CD4-positive, CD25-positive, alpha-beta regulatory T cell (primary cell): Measurements from ENCODE around the gene AUTS2. TPM values are rescaled to one million over a fixed set of nuclear protein-coding genes. Genes with fewer than 3 reads are reported as not detected.

ENCODE experiments used
- ATAC-seq, 2 donors: fragments of 150-1000 bp; cut with Tn5 transposase; one replicate each; pipeline ENCODE4 v1.10.0; 2021; ENCODE audit warnings: low read depth in 2 of 2, moderate number of reproducible peaks in 2 of 2, moderate library complexity in 1 of 2
- DNase-seq, 3 donors: peaks; one replicate each; pipeline versions ENCODE4 v3.0.0 to v3.0.0-alpha.2; 2012 to 2022; ENCODE audit warnings: mixed read lengths in 1 of 3
- H3K27ac ChIP-seq: one replicate; pipeline ENCODE4 v1.7.0; 2013; ENCODE audit warnings: mild to moderate bottlenecking, low read length; ENCODE audit not compliant: insufficient read depth, poor library complexity, severe bottlenecking
- H3K27me3 ChIP-seq: one replicate; pipeline ENCODE4 v1.7.0; 2013; ENCODE audit warnings: low read length; ENCODE audit not compliant: control insufficient read depth, insufficient read depth
- H3K36me3 ChIP-seq: one replicate; pipeline ENCODE4 v1.7.0; 2013; ENCODE audit warnings: mild to moderate bottlenecking, low read length, moderate library complexity; ENCODE audit not compliant: control insufficient read depth, insufficient read depth
- H3K4me1 ChIP-seq: 2 replicates; pipeline ENCODE4 v1.7.0; 2013; ENCODE audit warnings: mild to moderate bottlenecking, low read length; ENCODE audit not compliant: insufficient read depth, control insufficient read depth, poor library complexity, severe bottlenecking
- H3K4me3 ChIP-seq: one replicate; pipeline ENCODE4 v1.7.0; 2013; ENCODE audit warnings: low read depth, mild to moderate bottlenecking, low read length, moderate library complexity
- H3K9me3 ChIP-seq, 2 experiments: 1 replicate in 1 of 2; 2 replicates in 1 of 2; pipeline ENCODE4 v1.7.0; 2013; ENCODE audit warnings: low read length in 2 of 2, mild to moderate bottlenecking in 1 of 2, moderate library complexity in 1 of 2; ENCODE audit not compliant: control insufficient read depth in 2 of 2
- H3K27ac Mint-ChIP-seq, 3 donors: one replicate each; pipeline ENCODE4 v1.8.0; 2020 to 2022; ENCODE audit warnings: mild to moderate bottlenecking in 3 of 3, mixed read lengths in 3 of 3, moderate library complexity in 2 of 3
- H3K27me3 Mint-ChIP-seq: one replicate; pipeline ENCODE4 v1.8.0; 2022; ENCODE audit warnings: mild to moderate bottlenecking, mixed read lengths
- H3K36me3 Mint-ChIP-seq: one replicate; pipeline ENCODE4 v1.8.0; 2020; ENCODE audit warnings: mixed read lengths
- H3K4me1 Mint-ChIP-seq, 4 donors: one replicate each; pipeline ENCODE4 v1.8.0; 2020 to 2022; ENCODE audit warnings: mixed read lengths in 4 of 4, mild to moderate bottlenecking in 1 of 4
- H3K4me3 Mint-ChIP-seq, 4 donors: one replicate each; pipeline ENCODE4 v1.8.0; 2020 to 2022; ENCODE audit warnings: mild to moderate bottlenecking in 4 of 4, mixed read lengths in 4 of 4, moderate library complexity in 3 of 4
- H3K9me3 Mint-ChIP-seq, 7 donors: one replicate each; pipeline ENCODE4 v1.8.0; 2020 to 2022; ENCODE audit warnings: mixed read lengths in 7 of 7, mild to moderate bottlenecking in 3 of 7, moderate library complexity in 2 of 7
- polyA plus RNA-seq, 4 donors: library from polyadenylated mRNA; unstranded; fragments of 300-500 nt; fragmentation: Illumina TruSeq; gene quantifications; one replicate each; pipeline ENCODE4 v1.2.3, GENCODE V29; 2021
- total RNA-seq: library from RNA; stranded (reverse); gene quantifications from one replicate; pipeline ENCODE4 v1.2.3, GENCODE V29; 2022

Gene AUTS2
- total and polyA plus RNA-seq, 5 donors from 2014 or later = 0.47 to 32.4 (median 0.74) TPM

DNA sequence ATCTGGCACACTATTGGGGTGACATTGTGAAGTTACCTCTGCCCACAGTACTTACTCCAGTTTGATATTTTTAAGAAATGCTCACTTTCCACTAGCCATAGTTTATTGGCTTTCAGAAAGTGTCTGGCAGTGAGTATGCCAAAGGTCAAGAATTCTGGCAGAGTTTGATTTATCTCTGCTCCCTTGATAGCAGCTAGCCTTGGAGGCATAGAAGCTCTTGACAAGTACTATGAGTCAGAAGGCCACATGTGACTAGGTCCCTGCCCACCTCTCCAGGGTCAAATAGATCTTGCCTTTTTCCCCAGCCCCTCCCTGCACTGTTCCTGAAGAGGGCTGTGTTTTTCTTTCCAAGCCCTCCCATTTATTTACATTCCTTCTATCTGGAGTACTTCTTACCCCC lies 202.2 kb downstream of the AUTS2 start:
- ATAC-seq (no peak), DNase-seq (no peak)
- H3K27ac Mint-ChIP-seq = no peak overlapping the region
- H3K4me3 Mint-ChIP-seq = no peak overlapping the region
- H3K27me3 Mint-ChIP-seq = peaks cover 9% of the 10 kb centered on the region
- Histone ChIP-seq H3K27ac (no peak overlapping the region), H3K4me3 (no peak overlapping the region), H3K9me3 (no peaks in the 10 kb centered on the region), H3K4me1 (no peaks in the 10 kb centered on the region), H3K36me3 (no peaks in the 10 kb centered on the region), H3K27me3 (no peaks in the 10 kb centered on the region)
- H3K4me1 Mint-ChIP-seq = no peaks in the 10 kb centered on the region
- H3K36me3 Mint-ChIP-seq = no peaks in the 10 kb centered on the region
- peaks cover 0 to 5% (median 1%) of the 10 kb centered on the region in 7 donors for H3K9me3 Mint-ChIP-seq

GRCh38 chr7:69801729-69802682 lies 203.7 kb downstream of the AUTS2 start:
- peaks cover 9% of the 10 kb centered on the region for H3K27me3 Mint-ChIP-seq
- no peaks in the 10 kb centered on the region for H3K27me3 ChIP-seq
- H3K27ac Mint-ChIP-seq = no peak overlapping the region
- no peak overlapping the region for H3K27ac ChIP-seq
- DNase-seq (no peak), ATAC-seq (no peak)
- H3K9me3 Mint-ChIP-seq = peaks cover 0 to 5% (median 0%) of the 10 kb centered on the region in 7 donors
- H3K4me1 ChIP-seq = no peaks in the 10 kb centered on the region
- H3K36me3 ChIP-seq = no peaks in the 10 kb centered on the region
- no peak overlapping the region for H3K4me3 ChIP-seq
- H3K4me3 Mint-ChIP-seq = no peak overlapping the region
- no peaks in the 10 kb centered on the region for H3K9me3 ChIP-seq
- no peaks in the 10 kb centered on the region for H3K36me3 Mint-ChIP-seq
- H3K4me1 Mint-ChIP-seq = no peaks in the 10 kb centered on the region

- H3K4me1 Mint-ChIP-seq = no peaks in the 10 kb centered on the region
- Histone ChIP-seq H3K27ac (no peak overlapping the region), H3K4me3 (no peak overlapping the region), H3K27me3 (no peaks in the 10 kb centered on the region), H3K4me1 (no peaks in the 10 kb centered on the region), H3K9me3 (no peaks in the 10 kb centered on the region), H3K36me3 (no peaks in the 10 kb centered on the region)
- no peak overlapping the region for H3K27ac Mint-ChIP-seq
- no peak for ATAC-seq
- DNase-seq = no peak
- H3K4me3 Mint-ChIP-seq = no peak overlapping the region
- peaks cover 9% of the 10 kb centered on the region for H3K27me3 Mint-ChIP-seq
- no peaks in the 10 kb centered on the region for H3K36me3 Mint-ChIP-seq
- H3K9me3 Mint-ChIP-seq = peaks cover 0 to 5% (median 1%) of the 10 kb centered on the region in 7 donors
Observed at GRCh38 chr7:69803699-69804516, 205.6 kb downstream of the AUTS2 start.

DNA sequence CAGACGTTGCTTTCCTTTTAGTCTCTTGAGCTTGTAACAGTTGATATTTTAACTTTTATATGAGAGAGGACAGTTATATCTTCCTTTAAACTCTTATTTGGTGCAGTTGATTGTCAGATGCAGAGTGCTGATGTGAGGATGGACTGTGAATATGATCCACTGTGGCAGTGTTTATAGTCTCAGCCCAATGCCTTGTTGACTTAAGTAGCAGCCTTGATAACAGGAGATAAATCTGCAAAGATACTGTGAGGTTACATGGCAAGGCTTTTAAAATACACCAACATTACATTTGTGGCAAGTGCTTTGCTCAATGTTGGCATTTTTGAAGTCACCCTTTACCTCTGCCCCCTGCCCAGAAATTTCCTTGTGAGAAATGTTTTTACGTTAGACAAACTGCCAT lies 206.7 kb downstream of the AUTS2 start:
- H3K36me3 Mint-ChIP-seq = no peaks in the 10 kb centered on the region
- no peaks in the 10 kb centered on the region for H3K36me3 ChIP-seq
- no peaks in the 10 kb centered on the region for H3K4me1 ChIP-seq
- no peak for ATAC-seq
- no peaks in the 10 kb centered on the region for H3K4me1 Mint-ChIP-seq
- H3K4me3 Mint-ChIP-seq = no peak overlapping the region
- H3K4me3 ChIP-seq = no peak overlapping the region
- no peak overlapping the region for H3K27ac ChIP-seq
- DNase-seq = no peak
- no peaks in the 10 kb centered on the region for H3K27me3 ChIP-seq
- no peak overlapping the region for H3K27ac Mint-ChIP-seq
- H3K9me3 Mint-ChIP-seq = peaks cover 0 to 5% (median 1%) of the 10 kb centered on the region in 7 donors
- no peaks in the 10 kb centered on the region for H3K9me3 ChIP-seq
- H3K27me3 Mint-ChIP-seq = peaks cover 9% of the 10 kb centered on the region

DNA sequence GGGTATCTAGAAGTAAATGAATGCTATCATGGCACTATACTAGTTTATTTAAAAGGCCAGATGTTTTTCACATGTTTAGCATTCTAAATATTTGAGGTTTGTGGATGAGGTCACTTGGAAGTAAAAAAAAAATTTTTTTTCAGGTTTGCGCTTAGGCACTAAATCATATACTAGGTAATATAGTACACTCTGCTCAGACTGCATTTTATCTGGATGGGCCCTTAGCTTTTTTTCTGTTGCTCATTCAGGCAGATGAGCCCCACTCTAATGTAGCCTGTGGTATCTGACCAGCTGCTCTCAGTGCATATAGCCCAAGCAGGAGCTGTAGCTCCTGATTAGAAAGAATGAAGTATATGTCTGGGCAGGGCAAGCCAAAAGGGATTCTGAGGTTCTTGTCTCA lies 210.1 kb downstream of the AUTS2 start:
- H3K27me3 ChIP-seq = no peaks in the 10 kb centered on the region
- no peak overlapping the region for H3K27ac ChIP-seq
- H3K27ac Mint-ChIP-seq = no peak overlapping the region
- H3K36me3 ChIP-seq = no peaks in the 10 kb centered on the region
- H3K4me3 ChIP-seq = no peak overlapping the region
- peaks cover 9% of the 10 kb centered on the region for H3K27me3 Mint-ChIP-seq
- ATAC-seq = no peak
- H3K4me1 ChIP-seq = no peaks in the 10 kb centered on the region
- H3K9me3 ChIP-seq = no peaks in the 10 kb centered on the region
- H3K36me3 Mint-ChIP-seq = no peaks in the 10 kb centered on the region
- DNase-seq = no peak
- no peak overlapping the region for H3K4me3 Mint-ChIP-seq
- no peaks in the 10 kb centered on the region for H3K4me1 Mint-ChIP-seq
- H3K9me3 Mint-ChIP-seq = peaks cover 0 to 5% (median 0%) of the 10 kb centered on the region in 7 donors

DNA sequence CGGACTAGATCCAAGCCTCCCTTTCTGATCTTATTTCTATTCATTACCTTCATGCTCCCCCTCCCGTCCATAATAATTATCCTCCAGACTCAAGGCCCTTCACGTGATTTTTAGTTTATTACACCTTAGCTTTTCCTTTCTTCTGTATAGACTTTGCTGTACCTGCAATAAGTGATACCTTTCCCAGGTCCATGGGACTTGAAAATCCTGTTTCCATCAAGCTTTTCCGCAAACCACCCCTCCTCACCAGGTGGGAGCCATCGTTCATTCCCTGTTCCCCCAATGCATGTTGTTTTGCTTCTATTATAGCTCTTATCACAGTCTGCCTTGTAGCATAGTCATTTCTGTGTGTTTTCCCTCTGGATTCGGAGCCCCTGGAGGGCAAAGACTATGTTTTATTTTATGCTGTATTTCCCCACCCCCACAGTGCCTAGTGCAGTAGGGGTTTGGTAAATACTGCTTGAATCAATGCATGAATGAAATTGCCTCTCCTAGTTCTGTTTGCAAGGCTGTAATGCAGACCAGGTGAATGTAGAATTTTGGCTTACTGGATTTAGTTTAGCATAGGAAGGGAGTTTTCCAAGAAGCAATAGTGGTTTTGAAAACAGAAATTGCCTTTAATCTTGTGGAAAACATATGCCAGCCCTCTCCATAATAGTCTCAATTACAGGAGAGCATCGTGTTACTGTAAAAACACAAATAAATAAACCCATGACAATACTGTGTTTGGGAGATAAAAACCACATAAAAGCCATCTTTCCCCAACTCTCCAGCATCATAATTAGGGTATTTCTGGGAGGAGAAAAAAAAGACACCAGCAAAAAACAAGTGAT lies 213.4 kb downstream of the AUTS2 start:
- Mint-ChIP-seq H3K27me3 (peaks cover 4% of the 10 kb centered on the region), H3K4me1 (no peaks in the 10 kb centered on the region), H3K27ac (no peak overlapping the region), H3K9me3 (peaks cover 0 to 5% (median 0%) of the 10 kb centered on the region in 7 donors), H3K4me3 (no peak overlapping the region), H3K36me3 (no peaks in the 10 kb centered on the region)
- H3K27ac ChIP-seq = no peak overlapping the region
- H3K9me3 ChIP-seq = no peaks in the 10 kb centered on the region
- ATAC-seq (no peak), DNase-seq (no peak)
- H3K27me3 ChIP-seq = no peaks in the 10 kb centered on the region
- H3K36me3 ChIP-seq = no peaks in the 10 kb centered on the region
- H3K4me3 ChIP-seq = no peak overlapping the region
- no peaks in the 10 kb centered on the region for H3K4me1 ChIP-seq

GRCh38 chr7:69812756-69813155 lies 214.5 kb downstream of the AUTS2 start:
- Histone ChIP-seq H3K36me3 (no peaks in the 10 kb centered on the region), H3K27ac (no peak overlapping the region), H3K4me3 (no peak overlapping the region), H3K27me3 (no peaks in the 10 kb centered on the region), H3K9me3 (no peaks in the 10 kb centered on the region), H3K4me1 (no peaks in the 10 kb centered on the region)
- Mint-ChIP-seq H3K4me3 (no peak overlapping the region), H3K4me1 (no peaks in the 10 kb centered on the region), H3K9me3 (peaks cover 0 to 8% (median 0%) of the 10 kb centered on the region in 7 donors), H3K36me3 (no peaks in the 10 kb centered on the region), H3K27me3 (peaks cover 4% of the 10 kb centered on the region), H3K27ac (no peak overlapping the region)
- no peak for ATAC-seq
- no peak for DNase-seq
